Ectodermal cell (in vitro differentiated cells): ENCODE results near the gene MAPK12.

ENCODE experiments used
- H3K27ac ChIP-seq: 2 replicates; pipeline ENCODE4 v1.7.0; 2013; ENCODE audit warnings: mild to moderate bottlenecking, low read depth, low read length; ENCODE audit not compliant: insufficient read depth, poor library complexity, severe bottlenecking
- H3K27me3 ChIP-seq: 2 replicates; pipeline ENCODE4 v1.7.0; 2013; ENCODE audit warnings: mild to moderate bottlenecking, low read length; ENCODE audit not compliant: insufficient read depth, control insufficient read depth, poor library complexity, severe bottlenecking
- H3K36me3 ChIP-seq: one replicate; pipeline ENCODE4 v1.7.0; 2013; ENCODE audit warnings: low read length; ENCODE audit not compliant: control insufficient read depth, insufficient read depth
- H3K4me1 ChIP-seq: one replicate; pipeline ENCODE4 v1.7.0; 2013; ENCODE audit warnings: low read length; ENCODE audit not compliant: control insufficient read depth, insufficient read depth
- H3K4me3 ChIP-seq: 2 replicates; pipeline ENCODE4 v1.7.0; 2013; ENCODE audit warnings: low read depth, low read length, control low read depth; ENCODE audit not compliant: insufficient read depth
- H3K9me3 ChIP-seq: 2 replicates; pipeline ENCODE4 v1.7.0; 2013; ENCODE audit warnings: mild to moderate bottlenecking, low read length, moderate library complexity; ENCODE audit not compliant: control insufficient read depth
- WGBS, 2 experiments: methylation state at CpG; one replicate each; pipeline ENCODE4 v1.1.7; 2013; ENCODE audit warnings: missing lambda C conversion rate in 2 of 2; 5-methylcytosine and 5-hydroxymethylcytosine counted together

The MAPK12 gene

DNA sequence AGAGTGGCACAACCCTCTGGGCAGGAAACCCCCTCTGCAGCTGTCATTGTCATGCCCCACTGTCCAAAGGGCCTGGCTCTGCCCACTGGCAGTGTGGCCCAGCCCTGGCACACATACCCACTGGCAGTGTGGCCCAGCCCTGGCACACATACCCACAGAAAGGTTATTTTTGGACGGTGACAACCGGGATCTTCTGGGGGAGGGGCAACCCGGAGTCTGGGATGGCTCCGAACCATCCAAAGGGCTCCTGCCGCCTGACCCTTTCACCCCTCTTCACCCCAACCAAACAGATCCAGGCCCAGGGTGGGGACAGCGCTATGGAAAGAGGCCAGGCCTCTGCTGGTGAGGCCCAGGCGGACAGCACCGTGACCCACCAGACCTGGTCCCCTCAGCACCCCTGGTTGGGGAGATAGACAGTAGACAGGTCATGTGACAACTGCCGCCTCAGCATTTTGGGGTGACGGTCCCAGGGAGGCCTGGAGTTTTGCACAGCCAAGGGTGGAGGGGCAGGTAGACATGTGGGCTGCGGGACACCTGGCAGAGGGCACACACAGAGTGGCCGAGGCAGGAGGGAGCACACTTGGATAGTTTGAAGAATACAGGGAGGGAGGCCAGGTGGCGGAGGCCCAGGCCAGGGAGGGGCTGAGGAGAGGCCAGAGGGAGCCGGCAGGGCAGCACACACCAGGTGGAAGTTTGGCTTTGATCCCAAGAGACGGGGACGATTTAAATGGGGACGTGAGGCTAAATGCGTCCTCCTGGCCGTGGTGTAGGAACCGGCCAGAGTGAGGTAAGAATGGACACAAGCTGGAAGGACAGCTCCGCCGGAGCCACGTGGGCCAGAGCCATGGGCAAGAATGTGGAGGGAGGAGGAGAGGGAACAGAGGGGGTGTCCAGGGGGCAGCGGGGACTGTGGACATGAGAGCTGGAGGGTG is 2.9 kb downstream of the MAPK12 start:
- no peak overlapping the region for H3K4me3 ChIP-seq
- H3K9me3 ChIP-seq: no peaks in the 10 kb centered on the region
- WGBS, 2 experiments: 90 to 92% methylated on average over 24 of the region's 24 CpGs
- no peak overlapping the region for H3K27ac ChIP-seq
- peaks cover 19% of the 10 kb centered on the region for H3K4me1 ChIP-seq
- peaks cover 21% of the 10 kb centered on the region for H3K27me3 ChIP-seq
- no peaks in the 10 kb centered on the region for H3K36me3 ChIP-seq

DNA sequence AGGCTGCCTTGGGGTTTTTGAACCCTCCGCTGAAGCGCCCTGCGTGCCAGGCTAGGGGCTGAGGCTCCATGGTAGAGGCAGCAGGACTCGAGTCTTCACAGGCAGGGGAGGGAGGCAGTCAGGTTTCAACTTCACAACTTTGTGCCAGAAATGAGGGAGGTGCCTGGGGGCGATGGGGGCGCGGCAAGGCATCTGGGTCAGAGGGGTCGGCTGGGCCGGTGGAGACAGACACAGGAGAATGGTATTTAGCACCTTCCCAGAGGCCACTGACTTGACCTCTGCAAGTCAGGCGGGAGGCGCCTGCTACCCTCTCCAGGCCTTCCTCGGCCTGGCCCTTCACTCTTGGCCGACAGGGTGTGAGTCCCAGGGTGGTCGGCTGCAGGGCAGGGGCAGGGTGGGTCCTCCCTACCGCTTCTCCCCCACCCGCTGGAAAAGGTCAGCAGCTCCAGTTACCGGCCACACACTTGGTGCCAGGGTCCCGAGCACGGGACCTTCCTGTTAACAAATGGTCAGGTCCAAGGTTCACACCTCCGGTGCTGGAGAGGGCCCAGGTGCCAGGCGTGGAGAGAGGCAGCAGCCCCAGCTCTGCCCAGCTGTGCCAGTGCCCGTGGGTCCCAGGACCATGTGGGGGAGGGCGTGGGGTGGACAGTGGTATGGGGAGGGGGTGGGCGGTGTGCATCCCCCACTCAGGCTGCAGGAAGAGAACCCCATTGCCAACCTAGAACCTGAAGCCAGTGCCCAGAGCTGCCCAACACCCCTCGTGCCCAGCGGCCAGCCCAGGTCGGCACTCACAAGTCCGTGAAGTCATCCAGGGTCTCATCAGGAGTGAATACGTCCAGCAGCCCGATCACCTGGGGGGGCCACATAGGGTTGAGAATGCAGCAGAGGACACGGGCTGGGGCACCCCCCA is 3.8 kb downstream of the MAPK12 start:
- peaks cover 13% of the 10 kb centered on the region for H3K4me1 ChIP-seq
- H3K36me3 ChIP-seq: no peaks in the 10 kb centered on the region
- H3K9me3 ChIP-seq: no peaks in the 10 kb centered on the region
- WGBS, 2 experiments: 89 to 90% methylated on average over 31 of the region's 31 CpGs
- H3K27ac ChIP-seq: no peak overlapping the region
- peaks cover 21% of the 10 kb centered on the region for H3K27me3 ChIP-seq
- H3K4me3 ChIP-seq: no peak overlapping the region

DNA sequence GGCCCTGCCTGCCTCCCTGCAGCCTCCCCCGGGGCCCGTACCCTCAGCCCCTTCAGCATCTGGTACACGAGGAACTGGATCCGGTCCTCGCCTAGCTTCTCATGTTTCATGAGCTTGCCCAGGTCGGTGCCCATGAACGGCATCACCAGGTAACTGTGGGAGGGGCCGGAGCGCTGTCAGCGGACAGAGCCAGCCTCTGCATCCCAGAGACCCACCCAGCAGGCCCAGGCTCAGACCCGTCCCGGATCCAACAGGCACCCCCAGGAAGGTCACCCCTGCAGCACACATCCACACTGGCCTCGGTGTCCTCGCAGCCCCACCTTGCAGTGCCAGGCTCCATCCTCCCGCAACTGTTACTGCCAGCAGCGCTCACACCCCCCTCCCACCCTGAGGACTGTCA is 4.4 kb downstream of the MAPK12 start:
- Histone ChIP-seq H3K9me3 (no peaks in the 10 kb centered on the region), H3K27ac (no peak overlapping the region), H3K4me1 (peaks cover 7% of the 10 kb centered on the region), H3K4me3 (no peak overlapping the region), H3K27me3 (peaks cover 16% of the 10 kb centered on the region), H3K36me3 (no peaks in the 10 kb centered on the region)
- 90 to 93% methylated on average over 16 of the region's 16 CpGs for WGBS, 2 experiments

DNA sequence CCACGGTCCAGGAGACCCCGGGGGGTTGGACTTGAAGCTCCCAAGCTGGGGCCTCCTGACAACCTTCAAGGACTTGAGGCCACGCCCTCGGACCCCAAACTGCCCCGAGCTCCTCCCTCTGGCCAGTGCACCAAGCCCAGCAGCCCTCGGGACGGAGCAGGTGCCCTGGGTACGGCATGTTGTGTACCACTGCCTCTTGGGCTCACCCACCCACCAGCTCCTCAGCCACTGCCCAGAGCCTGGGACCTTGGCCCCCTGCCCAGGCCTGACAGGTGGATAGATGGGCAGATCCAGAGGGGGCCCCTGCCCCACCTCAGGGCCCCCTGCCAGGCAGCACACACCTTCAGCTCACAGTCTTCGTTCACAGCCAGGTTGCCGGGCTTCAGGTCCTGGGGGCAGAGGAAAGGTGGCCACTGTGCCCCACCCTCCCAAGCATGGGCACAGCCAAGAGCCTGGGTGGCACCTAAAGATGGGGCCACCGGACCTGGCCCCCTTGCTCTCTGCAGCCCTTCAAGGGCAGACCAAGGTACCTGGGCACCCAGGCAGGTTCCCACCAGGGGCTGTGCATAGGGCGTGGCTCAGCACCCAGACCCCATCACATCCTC is 5.1 kb downstream of the MAPK12 start:
- Histone ChIP-seq H3K36me3 (no peaks in the 10 kb centered on the region), H3K4me3 (no peak overlapping the region), H3K27ac (no peak overlapping the region), H3K9me3 (no peaks in the 10 kb centered on the region), H3K27me3 (peaks cover 11% of the 10 kb centered on the region), H3K4me1 (peaks cover 9% of the 10 kb centered on the region)
- 93 to 95% methylated on average over 12 of the region's 12 CpGs for WGBS, 2 experiments

DNA sequence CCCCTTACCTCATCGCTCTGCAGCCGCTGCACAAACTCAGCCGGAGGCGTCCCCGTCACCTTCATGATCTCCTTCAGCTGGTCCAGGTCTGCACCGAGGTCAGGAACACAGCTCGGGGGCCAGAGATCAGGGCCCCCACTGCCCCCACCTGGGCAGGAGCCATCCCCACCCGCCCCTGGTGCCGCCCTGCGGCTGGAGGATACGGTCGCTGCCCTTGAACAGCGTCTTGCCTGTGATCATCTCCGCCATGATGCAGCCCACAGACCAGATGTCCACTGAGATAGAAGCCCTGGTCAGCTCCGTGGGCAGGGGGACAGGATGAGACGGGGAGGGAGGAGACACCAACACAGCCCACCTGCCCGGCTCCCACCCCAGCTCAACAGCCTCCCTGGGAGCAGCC is 5.9 kb downstream of the MAPK12 start:
- Histone ChIP-seq H3K27me3 (peaks cover 7% of the 10 kb centered on the region), H3K36me3 (no peaks in the 10 kb centered on the region), H3K4me3 (no peak overlapping the region), H3K9me3 (no peaks in the 10 kb centered on the region), H3K27ac (no peak overlapping the region), H3K4me1 (peaks cover 7% of the 10 kb centered on the region)
- WGBS, 2 experiments: 91 to 96% methylated on average over 17 of the region's 17 CpGs

DNA sequence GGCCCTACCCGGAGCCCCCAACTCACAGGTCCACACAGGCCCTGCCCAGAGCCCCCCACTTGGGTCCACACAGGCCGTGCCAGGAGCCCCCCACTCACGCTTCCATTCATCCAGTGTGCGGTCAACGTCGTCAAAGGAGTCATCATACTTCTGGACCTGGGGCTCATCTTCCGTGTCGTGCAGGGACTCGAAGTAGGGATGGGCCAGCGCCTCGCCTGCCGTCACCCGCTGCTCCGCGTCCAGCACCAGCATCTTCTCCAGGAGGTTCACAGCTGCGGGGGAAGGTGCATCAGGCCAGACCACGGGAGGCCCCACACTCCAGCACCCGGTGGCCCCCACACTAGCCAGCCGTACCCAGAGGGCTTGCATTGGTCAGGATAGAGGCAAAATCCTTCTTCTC is 6.4 kb downstream of the MAPK12 start:
- WGBS, 2 experiments: 94% methylated on average over 19 of the region's 19 CpGs
- H3K27me3 ChIP-seq: peaks cover 2% of the 10 kb centered on the region
- H3K36me3 ChIP-seq: no peaks in the 10 kb centered on the region
- H3K27ac ChIP-seq: no peak overlapping the region
- H3K4me1 ChIP-seq: peaks cover 10% of the 10 kb centered on the region
- no peaks in the 10 kb centered on the region for H3K9me3 ChIP-seq
- no peak overlapping the region for H3K4me3 ChIP-seq

DNA sequence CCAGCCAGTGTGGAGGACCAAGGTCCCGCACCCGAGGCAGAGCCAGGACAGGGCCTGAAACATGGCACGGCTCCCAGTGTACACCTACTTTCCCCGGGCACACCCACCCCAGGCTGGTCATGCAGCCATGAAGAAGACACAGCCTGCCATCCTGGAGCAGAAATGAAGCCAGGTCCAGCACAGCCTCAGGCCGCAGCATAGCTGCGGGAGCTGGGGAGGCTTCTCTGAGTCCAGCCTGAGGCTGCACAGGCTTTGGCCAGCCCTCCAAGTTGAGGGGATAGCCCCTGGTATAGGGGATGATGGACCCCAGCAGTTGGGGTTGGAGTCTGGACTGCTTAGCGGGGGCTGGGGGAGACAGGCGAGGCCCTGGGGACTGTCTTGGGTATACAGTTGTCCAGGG is 7.5 kb downstream of the MAPK12 start:
- Histone ChIP-seq H3K27me3 (no peaks in the 10 kb centered on the region), H3K4me3 (no peak overlapping the region), H3K27ac (no peak overlapping the region), H3K36me3 (no peaks in the 10 kb centered on the region), H3K4me1 (peaks cover 14% of the 10 kb centered on the region), H3K9me3 (no peaks in the 10 kb centered on the region)
- WGBS, 2 experiments: 87 to 90% methylated on average over 8 of the region's 8 CpGs

DNA sequence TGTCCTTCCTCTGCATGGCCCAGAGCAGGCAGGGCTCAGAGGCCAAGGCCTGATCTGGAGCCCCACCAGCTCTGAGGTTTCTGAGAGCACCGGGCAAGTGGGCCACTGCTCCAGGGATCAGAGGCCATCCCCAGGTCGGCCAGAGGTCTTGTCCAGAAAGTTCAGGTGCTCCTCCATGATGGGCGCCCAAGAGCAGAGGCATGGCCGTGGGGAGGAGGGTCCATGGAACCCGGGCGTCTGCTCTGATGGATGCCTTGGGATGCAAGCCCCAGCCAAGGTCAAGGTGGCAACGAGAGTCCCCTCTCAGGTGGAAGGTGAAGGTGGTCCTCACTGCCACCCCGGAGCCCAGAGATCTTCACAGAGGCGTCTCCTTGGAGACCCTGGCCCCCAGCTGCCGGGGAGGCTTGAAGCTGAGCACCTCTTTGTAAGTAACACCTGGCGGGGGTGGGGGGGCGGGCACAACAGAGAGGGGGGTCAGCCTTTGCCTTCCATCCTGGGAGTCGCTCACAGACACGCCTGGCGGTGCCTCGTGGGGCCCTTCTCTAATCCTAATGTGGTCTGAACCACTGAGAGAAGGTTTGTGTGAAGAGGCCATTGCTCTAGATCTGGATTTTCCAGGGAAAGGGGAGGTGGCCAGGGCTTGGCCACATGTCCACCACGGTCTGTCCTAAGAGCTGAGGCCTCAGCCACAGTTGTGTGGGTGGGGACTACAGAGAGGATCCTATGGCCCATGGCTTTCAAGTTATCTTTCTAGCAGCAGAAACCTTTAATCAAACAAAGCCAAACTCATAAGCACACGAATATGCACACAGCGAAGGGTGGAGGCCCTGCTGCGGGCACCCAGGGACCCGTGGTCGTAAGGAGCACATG is 8.2 kb downstream of the MAPK12 start:
- WGBS, 2 experiments: 93 to 94% methylated on average over 22 of the region's 22 CpGs
- H3K4me3 ChIP-seq: no peak overlapping the region

More for the DNA sequence above, 8.2 kb downstream of the MAPK12 start:
- no peaks in the 10 kb centered on the region for H3K36me3 ChIP-seq
- H3K27me3 ChIP-seq: no peaks in the 10 kb centered on the region
- no peaks in the 10 kb centered on the region for H3K9me3 ChIP-seq
- H3K4me1 ChIP-seq: peaks cover 14% of the 10 kb centered on the region
- H3K27ac ChIP-seq: no peak overlapping the region
